ENCODE results near the gene VARS1.

Gene VARS1

DNA sequence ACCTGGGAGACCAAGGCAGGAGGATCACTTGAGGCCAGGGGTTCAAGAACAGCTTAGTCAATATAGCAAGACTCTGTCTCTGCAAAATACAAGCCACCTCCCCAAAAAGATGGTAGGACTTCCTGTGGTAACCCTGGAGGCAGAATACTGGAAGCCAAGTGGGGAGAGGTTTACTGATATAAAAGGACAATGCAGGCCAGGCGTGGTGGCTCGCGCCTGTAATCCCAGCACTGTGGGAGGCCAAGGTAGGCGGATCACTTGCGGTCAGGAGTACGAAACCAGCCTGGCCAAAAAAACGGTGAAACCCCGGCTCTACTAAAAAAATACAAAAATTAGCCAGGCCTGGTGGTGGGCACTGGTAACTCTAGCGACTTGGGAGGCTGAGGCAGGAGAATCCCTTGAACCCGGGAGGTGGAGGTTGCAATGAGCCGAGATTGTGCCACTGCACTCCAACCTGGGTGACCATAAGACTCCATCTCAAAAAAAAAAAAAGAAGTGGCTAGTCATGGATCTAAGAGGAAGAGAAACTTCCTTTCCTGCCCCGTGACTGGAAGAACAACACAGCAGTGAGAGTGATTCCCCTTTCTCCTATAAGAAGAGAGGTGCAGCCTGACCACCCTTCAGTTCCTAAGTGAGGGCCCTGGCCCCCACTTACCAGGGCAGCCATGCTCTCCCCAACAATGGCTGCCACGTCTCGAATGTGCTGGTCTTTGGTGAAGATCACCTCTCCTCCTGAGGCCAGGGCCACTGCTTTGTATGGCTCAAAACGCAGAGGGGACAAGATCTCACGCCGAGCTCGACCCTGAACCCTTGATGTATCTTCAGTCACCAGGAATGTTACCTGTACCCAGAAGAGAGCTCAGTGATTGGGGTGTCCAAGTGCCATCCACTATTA, 26.9 kb downstream of the VARS1 start:
- DNase-seq, result no peak

DNA sequence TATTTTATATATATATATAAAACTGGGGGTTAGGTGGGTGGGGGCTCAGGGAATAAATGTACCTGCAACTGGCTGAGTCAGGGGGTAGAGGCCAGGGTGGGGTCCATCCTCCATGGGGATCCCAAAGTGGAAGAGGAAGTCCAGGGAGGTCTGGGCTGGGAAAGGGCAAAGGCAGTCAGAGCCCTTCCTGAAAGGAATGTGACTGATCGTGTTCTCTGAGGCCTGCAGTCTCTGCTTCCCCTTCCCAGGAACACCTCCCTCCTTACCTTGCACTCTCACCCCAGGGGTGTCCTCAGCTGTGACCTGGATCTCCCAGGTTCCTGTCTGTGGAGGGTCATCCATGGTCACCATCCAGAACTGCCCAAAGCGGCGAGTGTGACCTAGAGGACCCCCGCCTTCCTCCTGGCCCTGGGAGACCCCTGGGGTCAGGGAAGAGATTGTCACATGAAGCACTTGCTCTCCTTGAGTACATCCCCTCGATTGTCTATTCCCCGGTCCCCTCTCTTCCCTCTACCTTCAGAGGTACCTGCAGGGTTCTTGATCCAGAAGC, 28.4 kb downstream of the VARS1 start:
- DNase-seq, result no peak

DNA sequence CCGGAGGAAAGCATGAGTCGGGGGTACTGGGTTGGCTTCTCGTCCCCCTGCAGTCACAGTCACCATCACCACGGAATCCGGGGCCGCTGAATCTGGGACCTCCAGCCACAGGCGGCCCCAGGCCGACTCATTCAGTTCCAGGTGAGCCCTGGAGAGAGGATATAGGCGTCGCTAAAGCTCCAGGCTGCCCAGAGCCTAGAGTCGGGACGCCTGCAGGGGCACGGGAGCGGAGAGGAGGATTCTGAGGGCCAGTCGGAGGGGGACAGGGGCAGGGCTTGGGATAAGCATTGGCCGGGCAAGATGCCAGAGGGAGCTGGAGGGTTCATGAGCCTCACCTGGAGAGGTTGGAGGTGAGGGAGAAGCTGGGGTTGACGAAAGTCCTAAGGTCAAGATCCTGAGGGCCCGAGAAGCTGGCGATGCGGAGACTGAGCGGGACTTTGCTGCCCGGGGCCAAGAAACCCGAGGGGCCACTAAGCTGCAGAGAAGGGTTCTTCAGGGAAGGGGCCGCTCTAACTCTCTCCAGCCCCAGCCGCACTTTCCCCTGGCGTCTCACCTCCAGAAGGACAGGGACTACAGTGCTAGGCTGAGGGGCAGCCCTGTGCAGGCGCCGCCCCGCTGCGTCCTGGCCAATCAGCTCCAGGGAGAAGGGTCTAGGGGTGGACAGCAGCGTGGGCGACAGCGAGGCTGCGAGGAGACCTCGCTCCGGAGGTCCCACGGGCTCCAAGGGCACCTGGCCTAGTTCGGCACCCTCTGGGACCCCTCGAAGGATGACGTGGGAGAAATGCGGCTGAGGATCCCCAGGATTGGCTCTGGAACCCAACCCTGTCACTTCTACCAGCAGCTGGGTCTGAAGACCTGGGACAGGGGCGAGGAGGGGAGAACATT, 29.4 kb downstream of the VARS1 start:
- DNase-seq, result no peak

DNA sequence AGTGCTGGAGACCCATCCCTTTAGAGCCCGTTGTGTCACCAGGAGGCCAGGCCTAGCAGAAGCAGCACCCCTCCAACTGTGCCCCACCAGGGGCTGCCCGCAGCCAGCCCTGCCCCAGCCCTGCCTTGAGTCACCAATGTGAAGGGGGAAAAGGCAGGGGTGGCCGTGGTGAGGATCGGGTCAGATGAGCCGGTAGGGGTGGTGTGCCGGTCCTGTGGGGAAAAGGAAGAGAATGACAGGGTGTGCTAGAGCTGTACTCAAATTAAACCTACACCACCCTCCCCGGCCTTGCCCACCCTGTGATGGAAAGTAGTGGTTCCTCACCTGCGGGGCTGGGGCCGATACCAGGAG, 30.0 kb downstream of the VARS1 start:
- no peak for DNase-seq

DNA sequence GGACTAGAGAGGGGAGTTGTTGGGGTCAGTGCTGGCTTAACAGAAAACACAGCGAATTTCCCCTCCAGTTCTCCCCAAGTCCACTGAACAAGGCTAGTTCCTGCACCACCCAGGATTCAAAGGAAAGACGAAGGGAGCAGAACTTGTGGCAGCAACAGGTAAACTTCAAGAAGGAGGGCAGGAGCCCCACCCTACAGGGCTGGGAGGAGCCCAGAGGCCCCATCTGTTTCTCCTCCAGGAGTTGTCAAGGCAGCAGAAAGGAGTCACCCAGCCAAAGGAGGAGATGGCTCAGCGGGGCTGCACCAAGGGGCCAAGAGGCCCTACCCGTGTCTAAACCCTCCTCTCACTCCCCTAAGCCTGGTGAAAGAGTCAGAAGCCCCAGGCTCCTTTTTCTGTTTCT, 31.4 kb downstream of the VARS1 start:
- no peak for DNase-seq

DNA sequence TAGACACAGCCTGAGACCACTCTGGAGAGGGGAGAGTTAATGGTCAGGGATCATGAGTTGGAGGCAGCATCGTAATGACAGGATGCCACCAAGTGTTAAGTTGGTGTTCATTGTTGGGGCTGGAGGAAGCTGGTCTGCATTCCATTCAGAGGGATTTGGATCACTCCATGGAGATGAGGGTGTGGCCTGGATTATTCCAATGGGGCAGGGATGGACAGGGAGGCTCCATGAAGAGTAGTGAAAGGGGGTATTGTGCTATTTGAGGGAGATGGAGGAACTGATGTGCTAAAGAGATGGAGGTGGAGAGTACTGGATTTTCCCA, 32.0 kb downstream of the VARS1 start:
- DNase-seq, result no peak

DNA sequence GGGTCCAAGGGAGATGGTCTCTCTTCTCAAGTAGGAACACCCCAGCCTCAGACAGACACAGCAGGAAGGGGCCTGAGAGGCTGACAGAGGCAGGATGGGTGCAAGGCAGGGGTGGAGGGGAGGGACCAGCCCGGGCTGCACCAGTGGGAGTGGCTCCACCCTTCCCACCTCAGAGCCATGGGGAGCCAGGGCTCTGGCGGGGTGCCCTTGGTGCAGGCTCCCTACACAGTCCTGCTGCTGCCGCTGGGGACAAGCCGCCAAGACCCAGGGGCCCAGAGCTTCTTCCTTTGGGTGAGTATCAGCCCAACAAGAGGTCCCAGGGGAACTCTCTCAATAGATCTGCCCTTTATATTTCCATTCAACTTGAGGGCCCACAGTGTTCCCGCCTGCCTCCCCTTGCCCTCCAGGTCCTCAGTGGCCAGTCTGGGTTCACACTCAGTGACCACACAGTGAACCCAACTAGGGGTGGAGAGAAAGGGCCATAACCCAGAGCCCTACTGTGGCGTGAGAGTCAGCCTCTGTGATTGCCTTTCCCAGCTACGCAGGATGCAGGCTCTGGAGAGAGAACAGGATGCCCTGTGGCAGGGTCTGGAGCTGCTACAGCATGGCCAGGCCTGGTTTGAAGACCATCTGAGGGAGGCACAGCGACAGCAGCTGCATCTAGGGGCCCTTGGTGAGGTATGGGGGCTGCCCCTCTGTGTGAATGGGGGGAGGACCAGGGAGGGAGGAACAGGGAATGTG, 32.5 kb downstream of the VARS1 start:
- no peak for DNase-seq

DNA sequence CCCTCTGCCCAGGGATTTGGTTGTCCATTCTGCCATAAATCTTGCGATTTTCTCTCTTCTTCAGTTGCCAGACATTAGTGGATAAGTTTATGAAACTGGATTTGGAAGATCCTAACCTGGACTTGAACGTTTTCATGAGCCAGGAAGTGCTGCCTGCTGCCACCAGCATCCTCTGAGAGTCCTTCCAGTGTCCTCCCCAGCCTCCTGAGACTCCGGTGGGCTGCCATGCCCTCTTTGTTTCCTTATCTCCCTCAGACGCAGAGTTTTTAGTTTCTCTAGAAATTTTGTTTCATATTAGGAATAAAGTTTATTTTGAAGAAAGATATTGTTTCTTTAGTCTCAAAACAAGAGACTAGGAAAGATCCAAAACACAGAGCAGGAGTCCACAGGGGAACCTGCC, 33.2 kb downstream of the VARS1 start, which contains the start of gene SAPCD1:
Gene SAPCD1, plus strand, starts transcription at position 301 of the 400 bp plus-strand sequence. CDS start 399 bp downstream, outside the sequence.
- DNase-seq, result no peak

DNA sequence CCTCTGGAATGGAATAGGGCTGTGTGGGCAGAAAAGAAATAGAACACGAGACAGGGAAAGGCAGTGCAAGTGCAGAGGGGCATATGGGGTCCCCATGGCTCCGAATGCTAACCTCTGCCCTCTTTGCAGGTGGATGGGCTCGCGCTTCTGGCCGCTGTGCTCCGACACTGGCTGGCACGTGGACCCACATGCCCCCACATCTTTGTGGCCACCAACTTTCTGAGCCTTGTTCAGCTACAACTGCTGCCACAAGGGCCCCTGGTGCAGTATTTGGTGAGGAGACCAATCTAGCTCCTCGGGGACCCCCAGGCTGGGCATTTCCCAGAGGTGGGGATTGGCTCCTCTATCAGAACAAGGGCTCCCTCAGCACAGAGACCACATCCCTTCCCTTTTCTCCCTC, 34.2 kb downstream of the VARS1 start:
- DNase-seq, result no peak

DNA sequence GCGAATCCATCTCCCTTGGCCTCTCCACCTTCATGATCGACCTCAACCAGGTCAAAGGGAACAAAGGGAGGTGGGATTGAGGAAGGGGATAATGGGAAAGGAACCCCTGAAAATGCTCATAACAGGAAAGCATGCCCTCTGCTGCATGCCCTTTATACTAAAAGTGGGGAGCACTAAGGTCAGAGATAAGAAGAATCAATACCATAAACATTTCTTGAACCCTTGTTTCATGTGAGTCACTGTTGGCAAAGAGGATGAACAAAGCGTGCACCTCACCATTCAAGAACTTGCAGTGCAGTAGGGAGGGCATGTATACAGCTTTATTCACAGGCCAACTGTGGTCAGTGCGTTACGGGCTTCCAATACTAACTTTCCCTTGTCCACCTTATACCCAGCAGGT, 34.8 kb downstream of the VARS1 start:
- no peak for DNase-seq

DNA sequence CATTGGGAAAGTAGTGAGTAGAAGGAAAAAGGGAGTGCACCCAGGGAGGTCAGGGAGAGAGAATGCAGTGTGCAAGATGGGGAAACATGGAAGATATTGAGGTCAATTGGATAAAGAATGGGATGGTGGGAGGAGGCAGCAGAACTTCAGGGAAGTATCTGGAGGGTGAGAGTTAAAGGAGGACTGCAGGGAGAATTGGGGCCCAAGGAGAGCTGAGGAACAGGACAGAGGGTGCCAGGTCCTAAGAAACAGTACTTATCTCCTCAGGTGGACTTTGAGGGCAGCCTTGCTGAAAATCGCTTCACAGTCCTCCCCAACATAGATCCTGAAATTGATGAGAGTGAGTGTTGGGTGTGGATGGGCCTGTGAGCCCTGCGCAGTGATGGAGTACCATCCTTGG, 37.3 kb downstream of the VARS1 start:
- no peak for DNase-seq

DNA sequence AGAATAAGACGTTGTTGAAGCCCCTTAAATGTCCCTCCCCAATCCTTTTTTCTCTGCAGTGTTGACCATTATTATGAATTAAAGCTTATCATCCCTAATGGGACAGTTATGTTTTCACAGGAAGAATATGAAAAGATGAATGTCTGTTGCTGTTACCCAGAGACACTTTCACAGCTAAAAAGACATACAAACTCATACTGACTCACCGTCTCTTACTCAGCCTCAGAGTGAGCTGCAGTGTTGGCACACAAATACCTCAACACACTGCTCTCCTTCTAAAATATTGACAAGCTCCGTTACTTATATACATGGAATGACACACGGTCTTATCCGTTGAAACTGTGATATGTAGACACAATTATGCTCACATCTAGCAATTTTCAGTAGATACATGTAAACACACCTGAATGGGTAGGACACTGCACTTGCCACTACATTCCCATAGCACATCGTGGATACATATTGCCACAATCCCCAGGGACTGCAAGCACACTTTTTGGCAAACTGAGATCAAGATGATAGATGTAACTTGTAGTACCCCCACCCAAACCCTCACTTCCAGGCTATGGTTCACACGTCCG, 42.7 kb downstream of the VARS1 start:
- DNase-seq, result no peak

DNA sequence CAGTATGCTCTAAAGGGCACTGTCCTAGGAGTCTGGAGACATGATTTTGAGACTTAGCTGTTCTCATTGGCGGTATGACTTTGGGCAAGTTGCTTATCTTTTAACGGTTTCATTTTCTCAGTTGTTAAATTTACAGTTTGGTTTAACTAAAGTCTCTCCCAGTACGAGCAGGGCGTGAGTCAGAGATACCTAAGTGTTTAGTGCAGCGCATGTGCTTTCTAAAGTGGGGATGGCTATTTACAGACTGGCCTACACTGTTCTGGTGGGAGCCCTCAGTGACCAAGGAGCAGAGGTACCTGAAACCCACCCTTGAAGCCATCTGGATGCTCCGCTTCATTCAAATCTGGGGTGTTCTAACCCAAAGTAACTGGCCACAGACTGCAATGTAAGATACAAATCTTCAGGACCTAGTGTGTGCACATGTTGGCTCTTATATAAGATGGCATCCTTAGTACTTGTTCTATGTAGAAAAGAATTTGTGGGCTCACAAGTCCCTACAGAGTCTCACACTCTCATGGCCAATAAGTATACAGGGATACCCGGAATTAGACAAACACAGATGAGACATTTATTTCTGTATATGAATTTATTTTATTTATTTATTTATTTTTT, 45.0 kb downstream of the VARS1 start:
- no peak for DNase-seq

DNA sequence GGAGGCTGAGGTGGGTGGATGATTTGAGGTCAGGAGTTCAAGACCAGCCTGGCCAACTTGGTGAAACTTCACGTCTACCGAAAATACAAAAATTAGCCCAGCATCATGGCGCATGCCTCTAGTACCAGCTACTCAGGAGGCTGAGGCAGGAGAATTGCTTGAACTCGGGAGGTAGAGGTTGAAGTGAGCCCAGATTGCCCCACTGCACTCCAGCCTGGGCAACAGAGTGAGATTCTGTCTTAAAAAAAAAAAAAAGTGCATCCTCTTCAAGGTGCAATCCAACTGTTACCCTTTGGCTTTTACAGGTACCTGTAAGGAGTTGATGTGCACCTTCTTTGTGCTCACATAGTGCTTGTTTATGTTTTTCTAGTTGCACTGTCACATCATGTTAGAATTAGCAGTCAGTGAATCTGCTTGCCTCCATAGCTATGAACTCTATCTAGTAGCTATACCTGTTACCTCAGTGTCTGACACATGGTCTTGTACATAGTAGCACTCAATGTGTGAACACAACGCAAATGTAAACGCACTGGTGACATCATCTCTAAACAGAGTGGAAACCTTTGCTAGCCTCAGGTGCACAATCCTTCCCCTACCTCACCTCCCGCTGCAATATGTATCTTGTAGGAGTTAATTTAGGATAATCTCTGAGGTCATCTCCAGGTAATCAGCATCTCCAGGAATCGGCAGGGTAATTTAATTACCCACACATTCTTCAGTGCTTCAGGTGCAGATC, 46.1 kb downstream of the VARS1 start:
- DNase-seq, result no peak

Data from activated CD4-positive, alpha-beta T cell treated with anti-CD3 and anti-CD28 coated beads for 1 hour (primary cell).